HepG2 (cell line): Measurements from ENCODE around the gene RASSF10. TPM values are rescaled to one million over a fixed set of nuclear protein-coding genes. Genes with fewer than 3 reads are reported as not detected.

Experiments
- ATAC-seq: fragments of 200-7000 bp; cut with Tn5 transposase; 3 replicates; pipeline ENCODE4 v1.9.1; 2020; ENCODE audit warnings: mild to moderate bottlenecking, moderate library complexity
- BruUV-seq: library from RNA; stranded (reverse); fragments of 400-500 nt; replicated peaks from 2 replicates; lab custom pipeline; 2021; lab: Mats Ljungman, UMichigan
- CTCF ChIA-PET: fragments of 300-600 bp; formaldehyde crosslinking; extraction: SDS; loops from one replicate; lab custom pipeline; 2021; ENCODE audit warnings: low total read pairs, inconsistent platforms, low intra/inter-chr PET ratio; lab: Yijun Ruan, JAX
- POLR2A ChIA-PET: fragments of 350-600 bp; sonication (Branson Sonifier 250); formaldehyde crosslinking; loops from one replicate; lab custom pipeline; 2020; ENCODE audit warnings: antibody characterized with exemption, inconsistent platforms; lab: Yijun Ruan, JAX
- DNase-seq: peaks from one replicate; pipeline ENCODE4 v3.0.0-alpha.2; 2015; ENCODE audit warnings: low spot score
- FAIRE-seq: peaks from 3 replicates; lab custom pipeline; 2011; peaks lifted over from hg19 to GRCh38; lab: Jason Lieb, UNC
- H2AFZ ChIP-seq: one replicate; pipeline ENCODE4 v1.6.1; 2011; ENCODE audit warnings: low read length, inconsistent platforms
- H3K27ac ChIP-seq: fragments of 300-600 bp; 3 replicates; pipeline ENCODE4 v1.8.0; 2011; ENCODE audit warnings: mixed run types, mild to moderate bottlenecking, mixed read lengths, low read length, inconsistent platforms; ENCODE audit not compliant: insufficient read depth; ENCODE audit errors: extremely low read length
- H3K27me3 ChIP-seq, 2 experiments: fragments of 200-600 bp in 1 of 2; 2 replicates in 1 of 2; 3 replicates in 1 of 2; pipeline versions ENCODE4 v1.6.0 to v1.8.0; 2011; ENCODE audit warnings: low read length in 2 of 2, mild to moderate bottlenecking in 2 of 2, moderate library complexity in 2 of 2, inconsistent platforms in 1 of 2; ENCODE audit not compliant: insufficient read depth in 2 of 2, control insufficient read depth in 1 of 2
- H3K36me3 ChIP-seq, 2 experiments: fragments of 200-600 bp in 1 of 2; replicated peaks in 1 of 2; 2 replicates in 1 of 2; 3 replicates in 1 of 2; pipeline versions ENCODE4 v1.5.1 to v1.8.0; 2011; ENCODE audit warnings: low read length in 2 of 2, inconsistent platforms in 1 of 2; ENCODE audit not compliant: insufficient read depth in 2 of 2, control insufficient read depth in 1 of 2
- H3K4me1 ChIP-seq: 2 replicates; pipeline ENCODE4 v1.5.1; 2012; ENCODE audit warnings: low read length, inconsistent platforms; ENCODE audit not compliant: insufficient read depth
- H3K4me2 ChIP-seq: 2 replicates; pipeline ENCODE4 v1.6.0; 2011; ENCODE audit warnings: low read depth, low read length, inconsistent platforms
- H3K4me3 ChIP-seq, 3 experiments: fragments of 200-600 bp in 1 of 3; sonication (generic), shearing (Covaris generic) in 1 of 3; replicated peaks in 1 of 3; 2 replicates each; pipeline ENCODE4 v1.5.1; 2011 to 2016; ENCODE audit warnings: low read length in 3 of 3, inconsistent platforms in 2 of 3, low read depth in 2 of 3, mild to moderate bottlenecking in 2 of 3, control low read depth in 1 of 3, mixed read lengths in 1 of 3; ENCODE audit not compliant: insufficient read depth in 1 of 3
- H3K79me2 ChIP-seq: one replicate; pipeline ENCODE4 v1.6.1; 2011; ENCODE audit warnings: low read length, inconsistent platforms; ENCODE audit not compliant: insufficient read depth
- H3K9ac ChIP-seq: 2 replicates; pipeline ENCODE4 v1.6.0; 2011; ENCODE audit warnings: mild to moderate bottlenecking, low read depth, low read length, inconsistent platforms; ENCODE audit not compliant: insufficient read depth
- H3K9me3 ChIP-seq: 2 replicates; pipeline ENCODE4 v1.5.1; 2012; ENCODE audit warnings: mild to moderate bottlenecking, low read length
- H4K20me1 ChIP-seq: 2 replicates; pipeline ENCODE4 v1.6.0; 2011; ENCODE audit warnings: inconsistent platforms, mild to moderate bottlenecking, low read length, moderate library complexity; ENCODE audit not compliant: insufficient read depth
- AHR ChIP-seq: IDR thresholded peaks from 2 replicates; pipeline ENCODE4 v1.6.1; 2018; ENCODE audit warnings: missing genetic modification reagents, missing compliant biosample characterization
- FOSL1 ChIP-seq: sonication (generic); formaldehyde crosslinking; IDR thresholded peaks from 2 replicates; pipeline ENCODE4 v1.9.0; 2021; ENCODE audit warnings: missing genetic modification reagents, borderline replicate concordance
- HOXA3 ChIP-seq: sonication (generic); formaldehyde crosslinking; IDR thresholded peaks from 2 replicates; pipeline ENCODE4 v1.5.0; 2020; ENCODE audit warnings: missing genetic modification reagents
- WGBS: methylation state at CpG from one replicate; pipeline ENCODE4 v1.1.6; 2017; ENCODE audit warnings: low lambda C conversion rate; 5-methylcytosine and 5-hydroxymethylcytosine counted together
- in situ Hi-C: cut with HindIII; loops from 2 replicates; pipeline ENCODE4 v1.10.0; 2017; ENCODE audit warnings: low pct_unique_long_range_greater_than_20kb; ENCODE audit not compliant: extremely low pct_ligation_motif_present
- intact Hi-C: fragments of 100-400 bp; cut with micrococcal nuclease; formaldehyde crosslinking; loops from one replicate; pipeline ENCODE4 v1.10.0; 2022; ENCODE audit not compliant: unreplicated experiment
- polyA plus RNA-seq, 8 experiments: library from polyadenylated mRNA; depleted of rRNA in 3 of 8; stranded (reverse) in 7 of 8; unstranded in 1 of 8; fragments of >200 nt; fragmentation: Illumina TruSeq in 4 of 8; extraction: Trizol in 4 of 8; gene quantifications; 2 replicates each; pipeline versions ENCODE4 v1.2.1 to v1.2.3, GENCODE V29; 2011 to 2016; ENCODE audit warnings: low read depth in 4 of 8, missing spikeins in 1 of 8, mixed read lengths in 1 of 8; ENCODE audit not compliant: insufficient read depth in 1 of 8
- total RNA-seq, 5 experiments: library from RNA; depleted of rRNA; stranded (reverse); fragments of >200 nt; fragmentation: Illumina TruSeq; extraction: Trizol; gene quantifications; 2 replicates each; pipeline ENCODE4 v1.2.3, GENCODE V29; 2016; ENCODE audit warnings: low read depth in 1 of 5
- TF ChIP-seq, protein P1 (sequence below): sonication (generic); formaldehyde crosslinking; IDR thresholded peaks from 2 replicates; pipeline ENCODE4 v1.4.0; 2020; ENCODE audit warnings: missing genetic modification reagents

RASSF10 gene
- total and polyA plus RNA-seq, 2 of the 13 experiments (the other 11 are each of a cell fraction or from before 2014, with no cell fraction given): not detected

DNA sequence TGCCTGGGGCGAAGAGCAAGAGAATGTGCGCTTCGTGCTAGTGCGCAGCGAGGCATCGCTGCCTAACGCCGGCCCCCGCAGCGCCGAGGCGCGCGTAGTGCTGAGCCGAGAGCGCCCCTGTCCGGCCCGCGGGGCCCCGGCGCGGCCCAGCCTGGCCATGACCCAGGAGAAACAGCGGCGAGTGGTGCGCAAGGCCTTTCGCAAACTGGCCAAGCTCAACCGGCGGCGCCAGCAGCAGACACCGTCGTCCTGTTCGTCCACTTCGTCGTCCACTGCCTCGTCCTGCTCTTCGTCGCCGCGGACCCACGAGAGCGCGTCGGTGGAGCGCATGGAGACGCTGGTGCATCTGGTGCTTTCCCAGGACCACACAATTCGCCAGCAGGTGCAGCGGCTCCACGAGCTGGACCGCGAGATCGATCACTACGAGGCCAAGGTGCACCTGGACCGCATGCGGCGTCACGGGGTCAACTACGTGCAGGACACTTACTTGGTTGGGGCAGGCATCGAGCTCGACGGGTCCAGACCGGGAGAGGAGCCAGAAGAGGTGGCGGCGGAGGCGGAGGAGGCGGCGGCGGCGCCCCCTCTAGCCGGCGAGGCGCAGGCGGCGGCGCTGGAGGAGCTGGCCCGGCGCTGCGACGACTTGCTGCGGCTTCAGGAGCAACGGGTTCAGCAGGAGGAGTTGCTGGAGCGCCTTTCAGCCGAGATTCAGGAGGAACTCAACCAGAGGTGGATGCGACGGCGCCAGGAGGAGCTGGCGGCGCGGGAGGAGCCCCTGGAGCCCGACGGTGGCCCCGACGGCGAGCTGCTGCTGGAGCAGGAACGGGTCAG, 1.0 kb downstream of the RASSF10 start:
- no peaks in the 10 kb centered on the region for H4K20me1 ChIP-seq
- ATAC-seq (no peak), FAIRE-seq (no peak), DNase-seq (no peak)
- BruUV-seq: no TSS peak
- no peaks in the 10 kb centered on the region for H3K79me2 ChIP-seq
- POLR2A ChIA-PET: no interaction called here
- H2AFZ ChIP-seq: no peak overlapping the region
- no peak overlapping the region for H3K9ac ChIP-seq
- intact Hi-C loops: no loop called here
- WGBS: 99% methylated on average over 81 of the region's 94 CpGs
- H3K4me3 ChIP-seq: no peak overlapping the region
- CTCF ChIA-PET: no interaction called here
- no peak overlapping the region for H3K4me2 ChIP-seq
- H3K36me3 ChIP-seq: no peaks in the 10 kb centered on the region
- TF ChIP-seq HOXA3: peak; percentile 38; the same call in 1 of the 2 replicates
- no peak for TF ChIP-seq AHR
- H3K4me1 ChIP-seq: peaks cover 62% of the 10 kb centered on the region
- H3K27ac ChIP-seq: no peak overlapping the region
- in situ Hi-C loops: no loop called here
- H3K27me3 ChIP-seq: no peaks in the 10 kb centered on the region
- no peaks in the 10 kb centered on the region for H3K9me3 ChIP-seq

DNA sequence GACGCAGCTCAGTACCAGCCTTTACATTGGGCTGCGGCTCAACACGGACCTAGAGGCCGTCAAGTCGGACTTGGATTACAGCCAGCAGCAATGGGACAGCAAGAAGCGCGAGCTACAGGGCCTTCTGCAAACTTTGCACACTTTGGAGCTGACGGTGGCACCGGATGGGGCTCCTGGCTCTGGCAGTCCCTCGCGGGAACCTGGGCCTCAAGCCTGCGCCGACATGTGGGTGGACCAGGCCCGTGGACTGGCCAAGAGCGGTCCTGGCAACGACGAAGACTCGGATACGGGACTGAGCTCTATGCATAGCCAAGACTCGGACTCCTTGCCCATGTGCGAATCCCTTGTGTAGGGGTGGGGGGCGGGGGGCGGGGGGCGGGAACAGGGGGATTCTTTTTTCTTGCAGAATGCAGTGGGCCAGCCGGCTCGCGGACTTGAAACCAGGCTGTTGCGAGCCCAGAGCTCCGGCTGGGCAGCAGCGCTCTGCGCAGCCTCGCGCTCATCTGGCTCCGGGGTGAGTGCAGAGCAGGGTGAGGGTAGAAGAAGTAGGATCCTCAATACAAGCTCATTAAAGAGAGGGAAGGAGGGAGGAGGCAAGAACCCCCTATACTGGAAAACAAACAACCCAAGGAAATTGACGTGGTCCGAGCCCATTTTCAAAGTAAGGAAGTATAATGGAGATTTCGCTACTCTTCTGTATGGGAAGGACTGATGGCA, 1.8 kb downstream of the RASSF10 start:
- Histone ChIP-seq H3K4me1 (peaks cover 68% of the 10 kb centered on the region), H3K4me2 (peak overlapping the region; percentile 86; the same call in 1 of the 2 replicates), H3K9me3 (no peaks in the 10 kb centered on the region), H2AFZ (no peak overlapping the region), H3K79me2 (no peaks in the 10 kb centered on the region), H3K4me3 (no peak overlapping the region), H3K36me3 (no peaks in the 10 kb centered on the region), H3K27ac (no peak overlapping the region), H3K9ac (no peak overlapping the region), H3K27me3 (no peaks in the 10 kb centered on the region), H4K20me1 (no peaks in the 10 kb centered on the region)
- WGBS: 97% methylated on average over 21 of the region's 37 CpGs
- DNase-seq (no peak), FAIRE-seq (no peak), ATAC-seq (no peak)
- in situ Hi-C loops: no loop called here
- ChIA-PET CTCF (no interaction called here), POLR2A (interaction anchor here (1.0 kb wide), 1 partner anchor 130 kb away, joined by 3 read pairs; no protein-coding TSS in a partner anchor)
- intact Hi-C loops: no loop called here
- no TSS peak for BruUV-seq
- TF ChIP-seq FOSL1 (CRISPR knock-in tag): no peak
- TF ChIP-seq, protein P1, sequence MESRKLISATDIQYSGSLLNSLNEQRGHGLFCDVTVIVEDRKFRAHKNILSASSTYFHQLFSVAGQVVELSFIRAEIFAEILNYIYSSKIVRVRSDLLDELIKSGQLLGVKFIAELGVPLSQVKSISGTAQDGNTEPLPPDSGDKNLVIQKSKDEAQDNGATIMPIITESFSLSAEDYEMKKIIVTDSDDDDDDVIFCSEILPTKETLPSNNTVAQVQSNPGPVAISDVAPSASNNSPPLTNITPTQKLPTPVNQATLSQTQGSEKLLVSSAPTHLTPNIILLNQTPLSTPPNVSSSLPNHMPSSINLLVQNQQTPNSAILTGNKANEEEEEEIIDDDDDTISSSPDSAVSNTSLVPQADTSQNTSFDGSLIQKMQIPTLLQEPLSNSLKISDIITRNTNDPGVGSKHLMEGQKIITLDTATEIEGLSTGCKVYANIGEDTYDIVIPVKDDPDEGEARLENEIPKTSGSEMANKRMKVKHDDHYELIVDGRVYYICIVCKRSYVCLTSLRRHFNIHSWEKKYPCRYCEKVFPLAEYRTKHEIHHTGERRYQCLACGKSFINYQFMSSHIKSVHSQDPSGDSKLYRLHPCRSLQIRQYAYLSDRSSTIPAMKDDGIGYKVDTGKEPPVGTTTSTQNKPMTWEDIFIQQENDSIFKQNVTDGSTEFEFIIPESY: peak; percentile 24; the same call in 1 of the 2 replicates
